Thymus (tissue), 14 donors: Measurements from ENCODE around the gene GNG11. TPM values are rescaled to one million over a fixed set of nuclear protein-coding genes. Genes with fewer than 3 reads are reported as not detected.

Source experiments
- DNase-seq, 9 donors: peaks; one replicate each; pipeline ENCODE4 v3.0.0-alpha.2; 2013; ENCODE audit warnings: low spot score in 9 of 9, low read depth in 6 of 9, missing footprints in 1 of 9
- H3K27ac ChIP-seq, 2 donors: one replicate each; pipeline ENCODE4 v1.5.1; 2013; ENCODE audit warnings: control low read depth in 1 of 2, low read depth in 1 of 2, low read length in 1 of 2, mild to moderate bottlenecking in 1 of 2, moderate library complexity in 1 of 2
- H3K27me3 ChIP-seq, 2 donors: one replicate each; pipeline ENCODE4 v1.5.1; 2013; ENCODE audit warnings: low read length in 1 of 2; ENCODE audit not compliant: control insufficient read depth in 2 of 2, insufficient read depth in 1 of 2
- H3K36me3 ChIP-seq, 2 donors: one replicate each; pipeline ENCODE4 v1.5.1; 2013; ENCODE audit warnings: low read length in 1 of 2, mild to moderate bottlenecking in 1 of 2, moderate library complexity in 1 of 2; ENCODE audit not compliant: control insufficient read depth in 2 of 2, insufficient read depth in 2 of 2
- H3K4me1 ChIP-seq, 2 donors: one replicate each; pipeline ENCODE4 v1.5.1; 2013; ENCODE audit warnings: low read length in 2 of 2; ENCODE audit not compliant: control insufficient read depth in 2 of 2, insufficient read depth in 2 of 2
- H3K4me3 ChIP-seq, 2 donors: one replicate each; pipeline ENCODE4 v1.5.1; 2013; ENCODE audit warnings: low read length in 2 of 2, control low read depth in 1 of 2, mild to moderate bottlenecking in 1 of 2
- H3K9me3 ChIP-seq, 2 donors: one replicate each; pipeline ENCODE4 v1.5.1; 2013; ENCODE audit warnings: low read length in 1 of 2, mild to moderate bottlenecking in 1 of 2; ENCODE audit not compliant: control insufficient read depth in 2 of 2, insufficient read depth in 1 of 2
- WGBS: extraction: QIAGEN DNeasy Blood & Tissue Kit; methylation state at CpG from one replicate; pipeline ENCODE4 v1.1.7; 2013; 5-methylcytosine and 5-hydroxymethylcytosine counted together
- long read RNA-seq, 10 donors: transcript quantifications; one replicate each; lab custom pipeline, GENCODE V29; 2026
- polyA plus RNA-seq: library from polyadenylated mRNA; stranded (reverse); fragments of 200-250 nt; gene quantifications from one replicate; pipeline ENCODE4 v1.2.3, GENCODE V29; 2013
- total RNA-seq: library from RNA; stranded (reverse); fragments of 120-200 nt; gene quantifications from one replicate; pipeline ENCODE4 v1.2.4, GENCODE V29; 2013
- donor health status: healthy.

Gene GNG11
- total RNA-seq = 32.2 TPM
- polyA plus RNA-seq = 28.6 TPM
- long read RNA-seq, donor 1, transcript GNG11-201 (2 exons, 3,055 nt) = major isoform, 16 of 16 reads
- long read RNA-seq, donor 1, partial matches to known transcripts = 0 of 16 reads
- long read RNA-seq, donor 1, other reads (novel, unspliced or antisense) = 0 of 16 reads
- long read RNA-seq, donor 2 = 0 reads
- long read RNA-seq, donor 3, transcript GNG11-201 (2 exons, 3,055 nt) = major isoform, 197 of 209 reads
- long read RNA-seq, donor 3, partial matches to known transcripts = 12 of 209 reads
- long read RNA-seq, donor 3, other reads (novel, unspliced or antisense) = 0 of 209 reads
- long read RNA-seq, donor 4, transcript GNG11-201 (2 exons, 3,055 nt) = major isoform, 83 of 83 reads
- long read RNA-seq, donor 4, partial matches to known transcripts = 0 of 83 reads
- long read RNA-seq, donor 4, other reads (novel, unspliced or antisense) = 0 of 83 reads
- long read RNA-seq, donor 5, transcript GNG11-201 (2 exons, 3,055 nt) = major isoform, 177 of 177 reads
- long read RNA-seq, donor 5, partial matches to known transcripts = 0 of 177 reads
- long read RNA-seq, donor 5, other reads (novel, unspliced or antisense) = 0 of 177 reads
- long read RNA-seq, donor 6, transcript GNG11-201 (2 exons, 3,055 nt) = major isoform, 91 of 91 reads
- long read RNA-seq, donor 6, partial matches to known transcripts = 0 of 91 reads
- long read RNA-seq, donor 6, other reads (novel, unspliced or antisense) = 0 of 91 reads
- long read RNA-seq, donor 7, transcript GNG11-201 (2 exons, 3,055 nt) = major isoform, 70 of 70 reads
- long read RNA-seq, donor 7, partial matches to known transcripts = 0 of 70 reads
- long read RNA-seq, donor 7, other reads (novel, unspliced or antisense) = 0 of 70 reads
- long read RNA-seq, donor 8, transcript GNG11-201 (2 exons, 3,055 nt) = major isoform, 50 of 50 reads
- long read RNA-seq, donor 8, partial matches to known transcripts = 0 of 50 reads
- long read RNA-seq, donor 8, other reads (novel, unspliced or antisense) = 0 of 50 reads
- long read RNA-seq, donor 9, transcript GNG11-201 (2 exons, 3,055 nt) = major isoform, 78 of 89 reads
- long read RNA-seq, donor 9, partial matches to known transcripts = 11 of 89 reads
- long read RNA-seq, donor 9, other reads (novel, unspliced or antisense) = 0 of 89 reads
- long read RNA-seq, donor 10, transcript GNG11-201 (2 exons, 3,055 nt) = major isoform, 74 of 74 reads
- long read RNA-seq, donor 10, partial matches to known transcripts = 0 of 74 reads
- long read RNA-seq, donor 10, other reads (novel, unspliced or antisense) = 0 of 74 reads

DNA sequence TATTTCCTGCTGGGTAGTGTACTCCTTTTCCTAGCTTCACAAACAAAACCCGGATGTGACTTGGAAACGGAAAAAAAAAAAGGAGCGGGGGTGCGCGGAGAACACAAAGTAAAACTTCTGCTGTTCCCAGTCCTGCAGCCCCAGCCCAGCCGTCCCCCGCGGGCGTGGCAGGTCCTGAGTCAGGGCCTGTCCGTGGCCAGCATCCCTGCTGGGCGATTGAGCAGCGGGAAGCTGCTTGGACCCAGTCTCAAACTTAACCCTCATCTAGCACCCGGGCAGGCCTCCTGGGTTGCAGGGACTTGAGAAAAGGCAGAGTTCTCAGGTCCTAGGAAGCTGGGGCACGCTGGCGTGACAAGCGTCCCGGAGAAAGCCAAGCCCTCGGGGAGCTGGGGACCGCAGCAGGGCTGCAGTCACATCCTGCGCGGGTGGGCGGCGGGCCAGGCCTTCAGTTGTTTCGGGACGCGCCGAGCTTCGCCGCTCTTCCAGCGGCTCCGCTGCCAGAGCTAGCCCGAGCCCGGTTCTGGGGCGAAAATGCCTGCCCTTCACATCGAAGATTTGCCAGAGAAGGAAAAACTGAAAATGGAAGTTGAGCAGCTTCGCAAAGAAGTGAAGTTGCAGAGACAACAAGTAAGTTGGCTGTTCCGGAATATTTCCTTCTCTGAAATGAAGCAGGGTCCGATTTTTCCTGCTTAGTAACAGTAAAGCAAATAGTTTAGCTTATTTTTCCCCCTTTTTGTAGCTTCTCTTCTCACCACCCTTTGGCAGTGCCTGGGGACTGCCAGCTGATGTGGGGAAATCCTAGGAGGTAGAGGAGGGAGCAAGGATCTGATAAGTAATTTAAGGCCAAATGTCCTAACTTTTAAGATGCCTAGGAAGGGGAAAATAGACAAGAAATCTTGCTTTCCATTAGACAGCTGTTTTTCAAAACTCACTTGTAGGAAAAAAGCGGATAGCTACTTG lies at the start of gene GNG11:
Gene GNG11 (plus strand): TSS at position 129 of the 960 bp plus-strand sequence. CDS start 403 bp downstream, at position 532.
- no peaks in the 10 kb centered on the region for H3K36me3 ChIP-seq
- peak in 8 of 9 donors; percentile 8 to 60 (median 30) for DNase-seq
- no peaks in the 10 kb centered on the region for H3K9me3 ChIP-seq
- H3K27me3 ChIP-seq = peaks cover 0 to 9% of the 10 kb centered on the region in 2 donors
- peaks cover 0 to 4% of the 10 kb centered on the region in 2 donors for H3K4me1 ChIP-seq
- WGBS = 3% methylated on average over 39 of the region's 39 CpGs
- H3K27ac ChIP-seq = peak within 1 kb of the TSS; percentile 64 to 78
- peak within 1 kb of the TSS; percentile 45 to 59 for H3K4me3 ChIP-seq

DNA sequence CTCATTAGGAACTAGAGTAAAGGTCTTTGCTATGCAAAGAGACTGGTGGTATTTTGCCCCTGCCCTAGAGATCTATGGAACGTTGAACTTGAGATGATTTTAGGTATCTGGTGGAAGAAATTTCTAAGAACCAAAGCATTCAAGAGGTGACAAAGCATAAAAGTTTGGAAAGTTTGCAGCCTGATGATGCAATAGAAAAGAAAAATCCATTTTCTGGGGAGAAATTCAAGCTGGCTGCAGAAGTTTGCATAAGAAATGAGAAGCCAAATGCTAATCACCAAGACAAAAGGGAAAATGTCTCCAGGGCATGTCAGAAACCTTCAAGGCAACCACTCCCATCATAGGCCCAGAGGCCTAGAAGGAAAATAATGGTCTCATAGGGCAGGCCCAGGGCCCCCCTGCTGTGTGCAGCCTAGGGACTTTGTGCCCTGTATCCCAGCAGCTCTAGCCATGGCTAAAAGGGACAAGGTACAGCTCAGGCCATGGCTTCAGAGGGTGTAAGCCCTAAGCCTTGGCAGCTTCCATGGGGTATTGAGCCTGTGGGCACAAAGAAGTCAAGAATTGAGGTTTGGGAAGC lies 47.4 kb upstream of the GNG11 start:
- Histone ChIP-seq H3K9me3 (no peaks in the 10 kb centered on the region), H3K36me3 (no peaks in the 10 kb centered on the region), H3K4me1 (no peaks in the 10 kb centered on the region), H3K27me3 (no peaks in the 10 kb centered on the region), H3K27ac (no peak overlapping the region), H3K4me3 (no peak overlapping the region)
- WGBS = 94% methylated on average over 1 of the region's 1 CpG
- DNase-seq = no peak

GRCh38 chr7:93877742-93878141 lies 43.8 kb upstream of the GNG11 start:
- no peak overlapping the region for H3K4me3 ChIP-seq
- H3K9me3 ChIP-seq = no peaks in the 10 kb centered on the region
- no peaks in the 10 kb centered on the region for H3K4me1 ChIP-seq
- no peak for DNase-seq
- H3K27ac ChIP-seq = no peak overlapping the region
- 93% methylated on average over 3 of the region's 3 CpGs for WGBS
- H3K27me3 ChIP-seq = no peaks in the 10 kb centered on the region
- H3K36me3 ChIP-seq = no peaks in the 10 kb centered on the region

DNA sequence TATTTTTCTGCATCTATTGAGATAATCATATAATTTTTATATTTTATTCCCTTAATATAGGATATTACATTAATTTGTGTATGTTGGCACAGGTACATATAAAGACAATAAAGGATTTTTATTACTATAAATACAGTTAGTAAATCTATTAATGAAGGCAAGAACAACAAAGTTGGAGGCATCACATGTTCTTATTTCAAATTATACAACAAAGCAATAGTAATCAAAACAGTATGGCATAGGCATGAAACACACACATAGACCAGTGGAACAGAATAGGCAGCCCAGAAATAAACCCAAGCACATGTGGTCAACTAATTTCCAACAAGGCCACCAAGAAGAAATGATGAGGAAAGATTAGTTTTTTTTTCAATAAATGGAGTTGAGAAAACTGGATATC lies 42.2 kb upstream of the GNG11 start:
- Histone ChIP-seq H3K4me3 (no peak overlapping the region), H3K36me3 (no peaks in the 10 kb centered on the region), H3K27ac (no peak overlapping the region), H3K9me3 (no peaks in the 10 kb centered on the region), H3K27me3 (no peaks in the 10 kb centered on the region), H3K4me1 (no peaks in the 10 kb centered on the region)
- no peak for DNase-seq

- H3K9me3 ChIP-seq = no peaks in the 10 kb centered on the region
- no peaks in the 10 kb centered on the region for H3K4me1 ChIP-seq
- no peaks in the 10 kb centered on the region for H3K36me3 ChIP-seq
- DNase-seq = no peak
- H3K27me3 ChIP-seq = no peaks in the 10 kb centered on the region
- H3K27ac ChIP-seq = no peak overlapping the region
- H3K4me3 ChIP-seq = no peak overlapping the region
Measured at GRCh38 chr7:93882468-93882867, 39.1 kb upstream of the GNG11 start.

DNA sequence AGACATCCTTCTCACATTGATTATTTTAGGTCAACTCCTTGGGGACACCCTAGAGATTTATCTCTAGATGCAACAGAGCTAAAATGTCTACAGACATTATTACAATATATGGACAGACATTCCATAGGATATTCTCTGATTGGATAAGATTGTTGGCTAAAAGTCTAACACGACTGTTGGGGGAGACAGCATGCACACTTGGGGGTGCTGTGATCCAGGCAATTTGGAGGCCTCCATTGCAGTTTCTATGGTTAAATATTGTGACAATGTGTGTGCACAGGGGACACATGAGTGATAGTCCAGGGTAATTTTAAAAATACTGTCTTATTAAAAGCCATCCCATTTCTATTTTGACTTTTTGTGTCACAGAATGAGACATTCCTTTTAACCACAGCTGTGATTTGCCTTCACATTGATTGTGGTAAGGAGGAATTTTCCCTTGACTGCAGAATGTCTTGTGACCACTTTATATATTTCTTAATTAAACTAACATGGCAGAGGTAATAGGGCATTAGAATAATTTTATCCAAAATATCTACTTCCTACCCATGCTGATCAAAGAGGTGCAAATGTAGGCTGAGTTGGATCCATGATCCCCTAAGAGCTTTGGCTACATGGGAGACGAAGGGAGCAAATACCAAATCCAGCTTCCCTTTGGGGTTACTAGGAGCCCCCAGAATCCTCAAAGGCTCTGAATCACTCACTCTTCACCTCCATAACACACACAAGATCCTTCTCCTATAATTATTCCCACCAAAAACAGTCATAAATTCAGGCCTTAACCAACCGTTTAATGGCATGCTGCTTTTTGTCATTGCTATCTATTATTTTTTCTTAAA lies 38.2 kb upstream of the GNG11 start:
- Histone ChIP-seq H3K4me3 (no peak overlapping the region), H3K27me3 (no peaks in the 10 kb centered on the region), H3K36me3 (no peaks in the 10 kb centered on the region), H3K9me3 (no peaks in the 10 kb centered on the region), H3K27ac (no peak overlapping the region), H3K4me1 (no peaks in the 10 kb centered on the region)
- DNase-seq = no peak
- 96% methylated on average over 3 of the region's 3 CpGs for WGBS

- no peak overlapping the region for H3K4me3 ChIP-seq
- H3K27me3 ChIP-seq = peaks cover 0 to 4% of the 10 kb centered on the region in 2 donors
- DNase-seq = no peak
- no peaks in the 10 kb centered on the region for H3K36me3 ChIP-seq
- no peaks in the 10 kb centered on the region for H3K9me3 ChIP-seq
- no peak overlapping the region for H3K27ac ChIP-seq
- H3K4me1 ChIP-seq = no peaks in the 10 kb centered on the region
Measured at GRCh38 chr7:93883917-93884345, 37.6 kb upstream of the GNG11 start.
